Gastroesophageal sphincter (tissue), 3 donors: Measurements from ENCODE around the gene CDH13.

Experiments
- CTCF ChIP-seq, 4 experiments: fragments of 200-600 bp in 2 of 4; fragments of 450-650 bp in 2 of 4; sonication (generic) in 1 of 4; IDR thresholded peaks; one replicate each; pipeline ENCODE4 v1.5.1; 2017 to 2019; ENCODE audit warnings: antibody characterized with exemption in 4 of 4, mild to moderate bottlenecking in 2 of 4, moderate library complexity in 2 of 4
- POLR2A ChIP-seq, 2 donors: fragments of 450-650 bp; IDR thresholded peaks; one replicate each; pipeline ENCODE4 v1.6.1; 2017; ENCODE audit warnings: antibody characterized with exemption in 2 of 2, mild to moderate bottlenecking in 2 of 2, moderate library complexity in 1 of 2

- TF ChIP-seq CTCF (IDR thresholded peaks at IDR 0.05) (no peak), POLR2A (IDR thresholded peaks at IDR 0.05) (no peak)
These were observed 511.1 kb downstream of the CDH13 start for GRCh38 chr16:83137894-83138293.
